Thoracic aorta (tissue), 2 donors: ENCODE results near the gene STK33. TPM values are rescaled to one million over a fixed set of nuclear protein-coding genes. Genes with fewer than 3 reads are reported as not detected.

Experiments
- ATAC-seq: fragments of 150-250 bp; one replicate; pipeline ENCODE4 v1.8.0; 2017; ENCODE audit warnings: low read depth; ENCODE audit not compliant: insufficient number of reproducible peaks, low FRiP score
- DNase-seq: peaks from one replicate; pipeline ENCODE4 v3.0.0-alpha.2; 2020; ENCODE audit warnings: low spot score
- H3K27ac ChIP-seq, 2 donors: fragments of 200-600 bp; sonication (generic); 1 replicate in 1 of 2; 2 replicates in 1 of 2; pipeline ENCODE4 v1.5.1; 2016; ENCODE audit warnings: mild to moderate bottlenecking in 2 of 2, moderate library complexity in 2 of 2
- H3K27me3 ChIP-seq: fragments of 200-600 bp; sonication (generic); replicated peaks from 2 replicates; pipeline ENCODE4 v1.6.0; 2016; ENCODE audit warnings: mild to moderate bottlenecking; ENCODE audit not compliant: insufficient read depth
- H3K36me3 ChIP-seq: fragments of 200-600 bp; sonication (generic); one replicate; pipeline ENCODE4 v1.5.1; 2016
- H3K4me1 ChIP-seq, 2 donors: fragments of 200-600 bp; sonication (generic); 1 replicate in 1 of 2; 2 replicates in 1 of 2; pipeline versions ENCODE4 v1.5.1 to v1.6.0; 2016; ENCODE audit warnings: low read depth in 2 of 2, mild to moderate bottlenecking in 1 of 2; ENCODE audit not compliant: control insufficient read depth in 1 of 2
- H3K4me3 ChIP-seq: fragments of 200-600 bp; sonication (generic); 2 replicates; pipeline ENCODE4 v1.5.1; 2016; ENCODE audit warnings: mild to moderate bottlenecking
- H3K9me3 ChIP-seq: fragments of 200-600 bp; sonication (generic); 2 replicates; pipeline ENCODE4 v1.5.1; 2016
- CTCF ChIP-seq: fragments of 200-600 bp; sonication (generic); IDR thresholded peaks from one replicate; pipeline ENCODE4 v1.5.1; 2019; ENCODE audit warnings: antibody characterized with exemption
- total RNA-seq, 2 donors: library from RNA; depleted of rRNA; stranded (reverse); fragments of >200 nt; gene quantifications; one replicate each; pipeline versions ENCODE4 v1.1.0 to v1.2.3, GENCODE V29; 2016

The STK33 gene
- total RNA-seq, result 1 to 10 TPM in 1 of 2 donors, not detected in 1; 1.3 TPM

DNA sequence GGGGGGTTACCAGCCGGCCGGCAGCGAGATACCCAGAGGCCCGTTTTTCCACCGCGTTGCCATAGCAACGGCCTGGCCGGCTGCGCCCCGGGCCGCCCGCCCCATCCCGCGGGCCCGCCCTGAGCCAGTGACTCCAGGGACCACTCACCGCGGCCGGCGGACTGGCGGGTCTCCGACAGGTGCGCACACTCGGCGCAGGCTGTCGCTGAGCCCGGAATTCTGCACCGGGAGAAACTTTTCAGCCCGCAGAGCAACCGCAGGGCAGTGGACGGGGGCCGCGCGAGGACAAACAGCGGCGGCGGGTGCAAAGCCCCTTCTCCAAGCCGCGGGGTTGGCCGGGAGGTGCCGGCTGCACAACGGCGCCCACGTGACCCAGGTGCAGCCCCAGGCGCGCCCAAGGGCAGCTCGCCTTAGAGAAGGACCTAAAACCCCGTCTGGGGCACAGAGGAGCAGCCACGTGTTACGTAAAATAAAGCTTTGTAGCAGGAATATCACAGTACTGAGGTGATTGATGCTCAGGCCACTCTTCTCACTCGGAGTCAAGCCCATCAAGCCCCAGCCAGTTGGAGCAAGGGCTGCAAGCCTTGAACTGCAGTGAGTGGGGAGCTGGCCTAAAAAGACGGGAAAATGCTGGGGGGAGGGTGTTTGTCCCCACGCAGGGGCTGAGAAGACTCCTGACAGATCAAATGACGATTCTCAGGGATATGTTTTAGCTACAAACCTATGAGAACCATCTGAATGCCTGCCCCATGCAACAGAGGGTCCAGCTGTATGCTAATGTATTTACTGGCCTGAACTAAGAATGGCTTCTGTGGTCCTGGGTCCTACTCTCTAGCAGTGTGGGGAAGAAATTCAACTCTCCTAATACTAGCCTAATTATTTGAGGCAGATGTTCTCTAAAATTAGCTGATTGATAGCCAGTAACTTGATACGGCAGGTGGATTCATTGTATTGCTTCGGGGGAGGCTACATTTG lies at the start of gene STK33:
TSS of gene STK33 (minus strand) at position 294 of the 975 bp plus-strand sequence. CDS start 119,323 bp downstream, outside the sequence.
- no peaks in the 10 kb centered on the region for H3K36me3 ChIP-seq
- peak within 1 kb of the TSS; percentile 68 for H3K4me3 ChIP-seq
- no peak for TF ChIP-seq CTCF
- ATAC-seq (no peak), DNase-seq (no peak)
- H3K4me1 ChIP-seq, result peaks cover 8 to 9% of the 10 kb centered on the region in 2 donors
- H3K9me3 ChIP-seq, result no peaks in the 10 kb centered on the region
- no peak within 1 kb of the TSS for H3K27ac ChIP-seq
- peaks cover 6% of the 10 kb centered on the region for H3K27me3 ChIP-seq

- no peak for DNase-seq
- Histone ChIP-seq H3K9me3 (no peaks in the 10 kb centered on the region), H3K36me3 (peaks cover 34% of the 10 kb centered on the region), H3K4me3 (no peak overlapping the region), H3K27ac (no peak overlapping the region), H3K4me1 (no peaks in the 10 kb centered on the region), H3K27me3 (no peaks in the 10 kb centered on the region)
- no peak for ATAC-seq
- no peak for TF ChIP-seq CTCF
Observed at GRCh38 chr11:8642196-8642841, 48.3 kb upstream of the STK33 start.

- no peak overlapping the region for H3K27ac ChIP-seq
- ATAC-seq, result no peak
- H3K4me1 ChIP-seq, result no peaks in the 10 kb centered on the region
- TF ChIP-seq CTCF, result no peak
- H3K4me3 ChIP-seq, result no peak overlapping the region
- DNase-seq, result no peak
- H3K9me3 ChIP-seq, result no peaks in the 10 kb centered on the region
- H3K27me3 ChIP-seq, result no peaks in the 10 kb centered on the region
- H3K36me3 ChIP-seq, result peaks cover 38% of the 10 kb centered on the region
Observed at GRCh38 chr11:8641332-8641731, 47.3 kb upstream of the STK33 start.

DNA sequence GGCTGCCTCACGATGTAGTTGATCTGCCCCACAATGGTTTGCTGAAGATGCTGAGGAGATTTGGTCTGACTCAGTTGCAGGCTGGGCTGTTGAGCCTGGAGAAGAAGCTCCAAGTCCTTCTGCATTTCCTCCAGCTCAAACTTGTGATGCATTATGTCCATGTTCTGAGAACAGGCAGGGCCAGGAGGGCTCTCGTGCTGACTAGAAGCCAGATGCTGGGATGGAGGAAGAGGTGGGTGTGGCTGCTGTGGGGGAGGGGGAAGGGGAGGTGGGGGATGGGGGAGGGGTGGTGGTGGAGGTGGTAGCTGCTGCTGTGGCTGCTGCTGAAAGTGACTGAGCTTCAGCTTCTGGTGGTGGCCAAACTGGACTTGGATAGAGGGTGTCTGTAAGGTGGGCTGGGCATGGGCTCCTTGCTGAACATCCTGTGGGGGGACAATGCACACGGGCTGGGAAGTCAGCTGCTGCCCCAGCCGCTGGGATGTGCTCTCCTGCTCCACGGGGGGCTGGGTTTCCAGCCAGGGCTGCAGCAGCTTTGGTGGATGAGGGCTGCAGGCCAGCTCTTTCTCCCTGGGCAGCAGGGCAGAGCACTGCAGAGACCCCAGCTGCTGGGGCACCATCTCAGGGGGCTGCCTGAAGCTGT lies 46.4 kb upstream of the STK33 start:
- Histone ChIP-seq H3K36me3 (peaks cover 48% of the 10 kb centered on the region), H3K4me1 (no peaks in the 10 kb centered on the region), H3K27me3 (no peaks in the 10 kb centered on the region), H3K9me3 (no peaks in the 10 kb centered on the region), H3K4me3 (no peak overlapping the region), H3K27ac (no peak overlapping the region)
- TF ChIP-seq CTCF, result no peak
- no peak for DNase-seq
- ATAC-seq, result no peak

DNA sequence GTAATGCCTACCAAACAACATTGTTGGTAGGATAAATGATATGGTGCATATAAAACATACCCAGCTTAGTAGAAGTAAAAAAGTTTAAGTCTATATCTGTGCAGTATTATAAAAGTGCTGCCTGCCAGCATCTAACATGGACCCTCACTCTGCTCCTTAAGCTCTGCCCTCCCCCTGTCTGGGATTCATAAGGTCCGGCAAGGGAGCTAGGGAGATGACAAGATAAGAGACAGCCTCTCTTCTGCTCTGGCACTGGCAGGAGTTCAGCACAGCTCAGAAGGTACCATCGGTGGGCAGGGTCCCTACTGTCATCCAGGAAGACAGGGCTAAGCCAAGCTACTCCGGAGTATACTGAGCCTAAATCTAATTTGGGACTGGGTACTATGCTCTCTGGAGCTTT lies 45.6 kb upstream of the STK33 start:
- H3K27me3 ChIP-seq, result no peaks in the 10 kb centered on the region
- H3K36me3 ChIP-seq, result peaks cover 55% of the 10 kb centered on the region
- ATAC-seq (no peak), DNase-seq (no peak)
- H3K27ac ChIP-seq, result no peak overlapping the region
- no peaks in the 10 kb centered on the region for H3K4me1 ChIP-seq
- TF ChIP-seq CTCF, result no peak
- no peaks in the 10 kb centered on the region for H3K9me3 ChIP-seq
- H3K4me3 ChIP-seq, result no peak overlapping the region
